ENCODE results near the gene TMEM135.

GRCh38 chr11:87002918-87003317, 34.8 kb upstream of the TMEM135 start:
- TF ChIP-seq ZNF274 (IDR thresholded peaks at IDR 0.05; ENCODE audit: low read depth, low read length), result no peak
- no peak for TF ChIP-seq YY1 (IDR thresholded peaks at IDR 0.05; ENCODE audit: insufficient read depth, insufficient read length)

Data from NT2/D1 (cell line).